ENCODE measurements around the gene GPX4.

GPX4 gene

GRCh38 chr19:1130771-1131717 lies 27.2 kb downstream of the GPX4 start:
- TF ChIP-seq CTCF (IDR thresholded peaks at IDR 0.05) = no peak

GRCh38 chr19:1131718-1132551 lies 28.1 kb downstream of the GPX4 start:
- no peak for TF ChIP-seq CTCF (IDR thresholded peaks at IDR 0.05)

GRCh38 chr19:1132552-1133383 lies 29.0 kb downstream of the GPX4 start:
- TF ChIP-seq CTCF (IDR thresholded peaks at IDR 0.05) = no peak

- no peak for TF ChIP-seq CTCF (IDR thresholded peaks at IDR 0.05)
Measured at GRCh38 chr19:1133471-1133929, 29.7 kb downstream of the GPX4 start.

- no peak for TF ChIP-seq CTCF (IDR thresholded peaks at IDR 0.05)
Measured at GRCh38 chr19:1134431-1134830, 30.6 kb downstream of the GPX4 start.

GRCh38 chr19:1135454-1135853 lies 31.7 kb downstream of the GPX4 start:
- TF ChIP-seq CTCF (IDR thresholded peaks at IDR 0.05) = no peak

- TF ChIP-seq CTCF (IDR thresholded peaks at IDR 0.05) = no peak
Measured at GRCh38 chr19:1136201-1136600, 32.4 kb downstream of the GPX4 start.

All from LNCAP (cell line).